HG02798 (cell line): Measurements from ENCODE around the gene C20orf204.
A peak's percentile ranks its signal among the peaks of the same experiment; 100 is the strongest.

Experiments
- ATAC-seq: cut with Tn5 transposase; IDR thresholded peaks from one replicate; pipeline ENCODE4 v1.9.1; 2021; ENCODE audit warnings: mild to moderate bottlenecking; ENCODE audit not compliant: unreplicated experiment, poor library complexity

C20orf204 gene

DNA sequence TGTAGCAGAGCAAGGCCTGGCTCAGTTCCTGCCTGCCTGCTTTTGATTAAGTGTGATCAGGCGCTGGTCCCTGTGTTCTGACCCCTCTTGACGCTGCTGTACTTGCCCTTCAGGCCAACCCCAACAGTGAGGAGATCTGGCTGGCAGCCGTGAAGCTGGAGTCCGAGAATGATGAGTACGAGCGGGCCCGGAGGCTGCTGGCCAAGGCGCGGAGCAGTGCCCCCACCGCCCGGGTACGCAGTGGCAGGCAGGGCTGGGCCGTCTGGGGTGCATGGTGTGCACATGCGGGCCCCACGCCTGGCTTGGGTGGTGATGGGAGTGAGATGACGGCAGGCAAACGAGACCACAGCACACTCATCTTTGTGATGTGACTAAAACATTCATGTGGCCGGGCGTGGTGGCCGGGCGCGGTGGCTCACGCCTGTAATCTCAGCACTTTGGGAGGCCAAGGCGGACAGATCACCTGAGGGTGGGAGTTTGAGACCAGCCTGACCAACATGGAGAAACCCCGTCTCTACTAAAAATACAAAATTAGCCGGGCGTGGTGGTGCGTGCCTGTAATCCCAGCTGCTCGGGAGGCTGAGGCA, 10.1 kb upstream of the C20orf204 start:
- no peak for ATAC-seq

DNA sequence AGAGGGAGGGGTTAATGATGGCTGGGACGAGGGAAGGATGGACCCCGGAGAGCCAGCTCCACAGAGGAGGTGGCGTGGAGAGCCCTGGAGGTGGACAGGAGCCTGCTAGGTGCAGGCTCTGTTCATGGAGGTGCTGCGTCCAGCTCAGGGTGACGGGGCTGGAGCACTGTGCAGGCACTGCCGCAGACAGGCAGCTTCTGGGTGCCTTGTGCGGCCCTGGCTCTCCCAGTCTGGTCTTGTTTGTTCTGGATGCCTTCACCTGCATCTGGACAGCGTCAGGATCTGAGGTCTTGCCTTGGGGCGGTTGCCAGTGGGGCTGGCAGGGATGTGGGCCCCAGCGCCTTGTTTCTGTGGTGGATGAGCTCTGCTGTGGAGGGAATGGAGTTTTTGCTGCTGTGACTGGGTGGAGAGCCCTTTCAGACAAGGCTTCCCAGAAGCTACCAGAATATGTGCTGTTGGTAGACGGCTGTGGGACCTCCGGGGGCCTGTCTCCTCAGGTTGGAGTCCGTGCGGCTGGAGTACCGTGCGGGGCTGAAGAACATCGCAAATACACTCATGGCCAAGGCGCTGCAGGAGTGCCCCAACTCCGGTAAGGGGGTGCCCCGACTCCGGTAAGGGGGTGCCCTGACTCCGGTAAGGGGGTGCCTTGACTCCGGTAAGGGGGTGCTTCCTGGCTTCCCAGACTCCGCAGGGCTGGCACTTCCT, 7.8 kb upstream of the C20orf204 start:
- ATAC-seq: no peak

DNA sequence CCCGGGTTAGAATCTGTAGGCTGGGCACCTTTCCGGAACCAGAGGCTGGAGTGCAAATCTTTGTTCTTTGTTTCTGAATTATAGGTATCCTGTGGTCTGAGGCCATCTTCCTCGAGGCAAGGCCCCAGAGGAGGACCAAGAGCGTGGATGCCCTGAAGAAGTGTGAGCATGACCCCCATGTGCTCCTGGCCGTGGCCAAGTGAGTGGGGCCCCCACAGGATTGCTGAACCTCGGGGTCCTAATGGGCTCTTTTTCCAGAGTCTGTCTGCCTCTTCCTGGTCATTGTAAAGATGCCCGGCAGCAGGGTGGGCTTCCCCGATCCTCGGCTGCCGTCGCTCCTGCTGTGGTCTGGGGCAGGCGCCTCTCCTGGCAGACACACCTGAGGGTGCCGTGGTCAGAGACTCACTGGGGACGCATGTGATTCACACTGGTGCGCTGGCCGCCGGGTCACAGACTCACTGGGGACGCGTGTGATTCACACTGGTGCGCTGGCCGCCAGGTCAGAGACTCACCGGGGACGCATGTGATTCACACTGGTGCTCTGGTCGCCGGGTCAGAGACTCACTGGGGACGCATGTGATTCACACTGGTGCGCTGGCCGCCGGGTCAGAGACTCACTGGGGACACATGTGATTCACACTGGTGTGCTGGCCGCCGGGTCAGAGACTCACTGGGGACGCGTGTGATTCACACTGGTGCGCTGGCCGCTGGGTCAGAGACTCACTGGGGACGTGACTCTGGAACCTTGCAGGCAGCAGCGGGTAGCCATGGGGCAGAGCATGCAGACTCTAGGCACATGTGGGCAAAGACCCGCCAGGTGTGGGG, 6.5 kb upstream of the C20orf204 start:
- ATAC-seq: no peak

DNA sequence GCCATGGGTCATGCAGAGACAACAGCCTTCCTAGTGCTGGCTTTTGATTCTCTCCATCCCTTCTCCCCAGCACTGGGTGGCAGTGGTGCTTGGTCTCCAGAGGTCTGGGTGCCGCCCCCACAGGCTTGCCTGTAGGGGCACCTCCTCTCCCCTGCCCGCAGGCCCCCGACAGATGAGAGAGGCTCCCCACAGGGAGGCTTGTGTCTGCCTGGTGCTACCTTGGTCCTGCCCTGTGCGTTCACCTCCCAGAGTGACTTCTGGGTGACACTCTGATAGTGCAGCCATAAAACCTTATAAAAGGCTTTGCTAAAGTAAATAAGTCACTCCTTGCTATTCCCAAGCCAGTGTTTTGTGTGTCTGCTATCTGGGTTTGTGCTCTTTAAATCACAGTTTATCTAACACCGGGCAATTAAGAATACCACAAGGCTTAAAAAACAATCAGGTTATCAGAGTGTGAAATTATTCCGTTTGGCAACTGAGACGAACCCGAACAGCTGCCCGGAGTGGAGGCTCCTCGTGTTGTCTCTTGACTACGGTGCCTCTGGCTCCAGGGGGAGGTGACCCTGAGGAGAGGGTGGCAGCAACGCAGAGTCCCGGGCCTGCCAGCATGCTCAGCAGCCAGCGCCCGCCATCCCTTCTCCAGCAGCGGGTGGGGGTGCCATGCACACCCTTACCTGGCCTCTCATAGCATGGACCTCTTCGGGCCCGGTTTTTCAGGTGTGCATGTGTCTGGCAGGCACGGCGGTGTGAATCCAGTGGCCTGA, 5.4 kb upstream of the C20orf204 start:
- no peak for ATAC-seq

DNA sequence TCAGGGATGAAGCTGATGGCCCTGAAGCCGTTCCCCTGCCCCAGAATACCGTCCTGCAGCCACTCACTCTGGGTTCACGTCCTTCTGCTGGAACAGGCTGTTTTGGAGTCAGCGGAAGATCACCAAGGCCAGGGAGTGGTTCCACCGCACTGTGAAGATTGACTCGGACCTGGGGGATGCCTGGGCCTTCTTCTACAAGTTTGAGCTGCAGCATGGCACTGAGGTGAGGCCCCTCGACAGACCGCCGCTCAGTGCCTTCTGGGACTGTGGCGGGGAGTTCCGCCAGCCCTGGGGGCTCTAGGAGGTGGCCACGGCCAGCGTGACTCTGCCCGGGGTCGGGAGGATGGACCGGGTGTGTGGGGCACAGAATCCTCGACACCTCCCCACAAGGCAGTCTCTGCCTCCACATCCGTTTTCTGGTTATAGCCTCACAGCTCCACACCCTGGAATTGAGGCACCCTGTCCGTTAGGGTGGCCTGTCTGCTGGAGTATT, 4.1 kb upstream of the C20orf204 start:
- no peak for ATAC-seq

DNA sequence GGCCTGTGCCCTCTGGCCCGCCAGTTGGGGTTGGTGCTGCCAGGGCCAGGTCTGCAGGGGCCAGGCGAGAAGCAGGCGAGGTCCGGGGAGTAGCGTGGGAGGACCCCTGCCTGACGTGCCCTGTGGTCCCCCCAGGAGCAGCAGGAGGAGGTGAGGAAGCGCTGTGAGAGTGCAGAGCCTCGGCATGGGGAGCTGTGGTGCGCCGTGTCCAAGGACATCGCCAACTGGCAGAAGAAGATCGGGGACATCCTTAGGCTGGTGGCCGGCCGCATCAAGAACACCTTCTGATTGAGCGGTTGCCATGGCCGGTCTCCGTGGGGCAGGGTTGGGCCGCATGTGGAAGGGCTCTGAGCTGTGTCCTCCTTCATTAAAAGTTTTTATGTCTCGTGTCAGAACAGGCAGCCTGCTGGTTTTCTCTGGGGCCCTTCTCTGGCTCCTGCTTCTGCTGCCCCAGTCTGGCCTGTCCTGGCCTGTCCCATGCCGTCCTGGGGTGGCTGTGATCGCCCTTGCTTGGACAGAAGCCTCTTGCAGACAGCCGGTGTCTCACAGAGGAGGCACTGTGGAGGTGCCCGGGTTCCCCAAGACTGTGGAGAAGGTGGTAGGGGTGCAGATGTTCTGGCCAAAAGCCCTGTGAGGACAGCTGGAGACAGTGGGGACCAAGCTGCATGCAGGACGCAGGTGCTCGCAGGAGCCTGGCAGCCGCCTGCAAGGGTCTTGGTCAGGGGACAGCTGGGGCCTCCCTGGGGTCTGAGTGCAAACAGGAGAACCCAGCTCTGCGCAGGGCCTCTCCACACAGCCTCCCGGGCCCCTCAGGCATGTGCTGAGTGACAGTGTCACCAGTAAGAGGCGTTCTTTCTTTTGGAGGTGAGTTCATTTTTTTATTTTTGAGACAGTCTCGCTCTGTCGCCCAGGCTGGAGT, 3.0 kb upstream of the C20orf204 start:
- ATAC-seq: no peak

DNA sequence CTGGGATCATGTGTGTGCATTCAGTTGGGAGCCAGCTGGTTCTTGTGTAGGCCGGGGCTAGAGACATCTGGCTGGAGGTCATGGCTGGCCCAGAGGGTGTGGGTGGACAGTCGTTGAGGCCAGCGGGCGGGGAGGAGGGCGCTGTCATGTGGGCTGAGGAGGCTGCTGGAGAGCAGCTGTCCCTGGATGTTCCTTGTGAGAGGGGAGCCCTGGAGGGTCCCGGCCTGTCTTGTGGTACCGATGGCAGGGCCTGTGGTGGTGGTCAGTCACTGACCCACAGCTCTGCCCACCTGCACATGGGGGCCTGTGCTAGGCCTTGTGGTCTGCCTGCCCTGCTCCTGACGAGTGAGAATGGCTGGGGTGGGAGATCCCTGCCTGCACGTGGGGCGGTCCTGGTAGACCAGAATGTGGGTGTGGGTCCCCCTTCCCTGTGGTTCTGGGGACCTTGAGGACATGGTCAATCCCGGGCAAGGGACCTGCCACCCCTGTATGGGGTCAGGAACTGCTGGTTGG, 1.9 kb upstream of the C20orf204 start:
- no peak for ATAC-seq

DNA sequence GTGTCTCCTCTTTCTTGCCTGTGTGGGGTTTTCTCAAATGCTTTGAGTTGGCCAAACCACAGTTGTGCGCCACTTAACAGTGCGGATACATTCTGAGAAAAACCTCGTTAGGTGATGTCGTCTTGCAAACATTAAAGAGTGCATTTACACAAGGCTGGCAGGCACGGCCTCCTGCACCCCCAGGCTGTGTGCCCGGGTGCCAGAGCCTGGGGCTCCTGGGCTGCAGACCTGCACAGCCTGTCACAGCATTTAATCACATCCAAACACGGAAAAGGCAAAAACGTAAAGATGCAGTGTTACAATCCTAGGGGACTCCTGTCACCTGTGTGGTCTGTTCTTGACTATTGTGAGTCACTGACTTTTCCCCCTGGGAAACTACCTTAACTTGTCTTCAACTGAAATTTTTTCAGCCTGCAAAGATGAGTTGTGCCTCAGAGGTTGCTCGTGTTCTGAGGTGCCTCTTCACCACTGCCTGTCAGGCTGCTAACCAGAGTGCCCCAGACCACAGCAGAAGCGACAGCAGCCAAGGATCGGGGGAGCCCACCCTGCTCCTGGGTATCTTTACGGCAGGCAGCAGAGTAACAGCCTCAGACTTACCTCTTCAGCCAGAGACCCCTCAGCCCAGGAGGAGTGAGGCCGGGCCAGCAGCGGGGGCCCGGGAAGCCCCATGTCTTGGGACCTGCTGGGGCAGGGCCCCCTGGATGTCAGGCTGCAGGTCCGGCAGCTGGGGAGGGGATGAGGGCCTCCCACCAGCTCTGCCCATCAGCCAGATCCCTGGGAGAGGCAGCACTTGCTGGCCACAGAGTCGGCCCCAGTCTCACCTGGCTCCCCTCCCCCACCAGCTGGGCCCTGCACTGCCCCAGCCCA, 683 bp upstream of the C20orf204 start:
- ATAC-seq: no peak

DNA sequence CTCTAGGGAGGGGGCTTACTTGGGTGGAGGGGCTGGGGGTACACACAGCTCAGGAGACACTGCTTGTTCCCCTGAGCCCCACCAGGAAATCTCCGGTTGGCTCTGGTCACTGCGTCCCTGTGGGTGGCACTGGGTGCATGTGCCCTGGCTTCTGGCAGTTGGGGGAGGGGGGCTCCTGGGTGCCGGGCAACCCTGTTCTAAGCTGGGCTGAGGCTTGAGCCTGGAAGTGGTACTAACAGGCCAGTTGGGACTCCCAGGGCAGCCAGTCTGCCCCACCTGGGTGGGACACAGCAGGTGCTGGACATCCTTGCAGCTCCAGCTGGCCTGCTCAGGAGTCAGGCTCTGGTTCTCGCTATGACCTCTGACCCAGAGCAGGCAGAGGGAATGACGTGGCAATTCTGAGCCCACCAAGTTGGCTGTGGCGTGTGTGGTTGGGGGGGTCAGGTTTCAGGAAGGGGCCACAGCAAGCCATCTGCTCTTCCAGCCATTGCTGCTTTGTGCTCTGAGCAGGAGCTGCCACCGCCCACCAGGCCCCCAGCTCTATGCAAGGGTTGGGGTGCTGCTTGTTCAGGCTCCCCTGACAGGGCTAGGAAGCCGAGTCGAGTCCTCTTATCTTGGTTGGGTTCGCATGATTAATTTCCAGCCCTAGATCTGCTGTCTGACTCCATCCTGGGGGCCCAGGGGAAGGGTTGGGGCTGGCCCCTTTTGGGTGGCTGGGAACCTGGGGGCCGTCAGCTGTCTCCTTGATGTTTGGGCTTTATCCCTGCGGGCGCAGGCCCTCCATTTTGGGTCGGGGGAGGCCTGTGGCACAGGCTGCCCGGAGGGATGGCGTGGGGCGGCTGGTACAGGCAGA, 590 bp downstream of the C20orf204 start:
- no peak for ATAC-seq

DNA sequence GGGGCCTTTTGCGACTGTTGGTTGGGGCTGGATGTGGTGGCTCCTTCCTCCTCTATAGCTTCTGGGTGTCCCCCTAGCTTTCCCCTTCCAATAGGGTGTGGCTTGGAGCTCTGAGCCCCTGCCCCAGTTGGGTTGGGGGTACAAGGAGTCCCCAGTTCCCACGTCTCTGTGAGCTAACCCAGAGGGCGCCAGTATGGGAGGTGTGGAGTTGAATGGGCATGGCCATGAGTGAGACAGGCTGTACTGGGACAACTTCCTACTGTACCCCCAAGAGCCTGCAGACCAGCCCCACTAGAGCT, 1.2 kb downstream of the C20orf204 start:
- ATAC-seq: no peak

DNA sequence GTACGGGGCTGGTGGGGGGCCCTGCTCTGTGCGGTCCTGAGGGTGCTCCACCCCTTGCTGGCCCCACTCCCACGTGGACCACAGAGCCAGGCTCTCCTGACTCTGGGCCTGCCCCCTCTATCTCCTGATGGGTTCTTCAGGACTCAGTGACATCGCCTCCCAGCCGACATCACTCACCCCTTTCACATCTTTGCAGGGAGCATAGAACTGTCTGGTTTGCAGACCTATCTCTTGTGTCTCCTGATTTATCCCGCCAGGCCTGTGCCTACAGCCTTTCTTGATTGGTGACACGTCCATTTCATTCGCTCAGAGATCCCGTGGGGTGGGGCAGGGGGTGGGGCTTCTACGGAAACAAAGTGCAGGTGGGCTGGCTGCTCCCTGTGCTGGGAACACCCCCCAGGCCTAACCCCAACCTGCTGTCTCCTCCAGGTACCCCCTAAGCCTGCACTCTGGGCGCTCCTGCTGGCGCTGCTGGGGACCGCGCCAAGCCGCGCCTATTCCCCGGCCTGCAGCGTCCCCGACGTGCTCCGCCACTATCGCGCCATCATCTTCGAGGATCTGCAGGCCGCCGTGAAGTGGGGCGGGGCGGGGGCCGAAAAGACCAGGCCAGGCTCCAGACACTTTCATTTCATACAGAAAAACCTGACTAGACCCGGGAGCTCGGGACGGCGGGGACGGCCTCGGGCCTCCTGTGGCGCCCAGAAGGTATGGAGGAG, 1.7 kb downstream of the C20orf204 start:
- no peak for ATAC-seq

DNA sequence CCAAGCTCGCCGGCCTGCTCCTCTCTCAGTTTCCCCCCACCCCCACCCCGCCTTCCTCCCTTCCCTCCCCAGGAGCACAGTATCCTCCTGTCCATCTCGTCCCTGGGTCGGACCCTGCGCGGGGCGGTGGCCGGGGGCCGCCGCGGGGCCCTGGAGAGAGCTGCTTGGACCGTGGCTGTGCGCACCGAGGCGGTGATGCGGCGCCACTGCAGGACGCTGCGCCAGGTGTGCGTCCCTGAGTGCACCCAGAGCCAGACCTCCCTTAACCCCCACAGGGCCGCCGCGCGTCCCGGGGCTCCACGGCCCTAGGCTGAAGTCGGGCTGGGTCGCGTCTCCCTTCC, 2.2 kb downstream of the C20orf204 start:
- ATAC-seq: peak; percentile 24

DNA sequence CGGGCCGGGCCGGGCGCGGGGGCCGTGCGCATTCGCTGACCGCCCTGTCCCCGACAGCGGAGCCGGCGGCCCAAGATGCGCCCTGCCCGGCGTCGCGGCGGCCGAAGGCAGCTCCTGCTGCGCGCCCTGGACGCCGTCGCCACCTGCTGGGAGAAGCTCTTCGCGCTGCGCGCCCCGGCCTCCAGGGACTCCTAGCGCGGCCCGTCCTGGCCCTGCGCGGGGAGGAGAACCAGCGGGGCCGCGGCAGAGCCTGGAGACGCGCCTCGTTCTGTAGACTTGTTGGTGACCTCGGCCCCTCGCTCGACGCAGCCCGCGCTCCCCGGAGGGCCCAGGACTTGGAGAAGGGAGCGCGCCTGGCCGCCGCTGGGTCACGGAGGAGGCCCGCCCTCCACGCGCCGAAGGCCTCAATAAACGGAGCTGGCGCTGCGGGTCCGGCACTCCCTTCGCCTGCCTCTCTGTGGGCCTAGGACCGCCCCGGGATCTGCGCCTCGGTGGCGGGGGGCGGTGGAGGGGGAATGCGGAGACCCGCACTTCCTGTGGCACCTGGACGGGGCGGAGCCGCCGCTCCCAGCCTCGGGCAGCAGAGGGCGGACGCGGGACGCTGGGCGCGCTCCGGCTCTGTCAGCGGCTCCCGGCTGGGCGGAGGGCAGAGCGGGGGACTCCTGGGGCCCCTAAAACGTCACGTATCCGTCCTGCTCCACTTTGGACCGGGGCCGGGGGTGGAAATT, 2.7 kb downstream of the C20orf204 start:
- peak; percentile 60 for ATAC-seq

DNA sequence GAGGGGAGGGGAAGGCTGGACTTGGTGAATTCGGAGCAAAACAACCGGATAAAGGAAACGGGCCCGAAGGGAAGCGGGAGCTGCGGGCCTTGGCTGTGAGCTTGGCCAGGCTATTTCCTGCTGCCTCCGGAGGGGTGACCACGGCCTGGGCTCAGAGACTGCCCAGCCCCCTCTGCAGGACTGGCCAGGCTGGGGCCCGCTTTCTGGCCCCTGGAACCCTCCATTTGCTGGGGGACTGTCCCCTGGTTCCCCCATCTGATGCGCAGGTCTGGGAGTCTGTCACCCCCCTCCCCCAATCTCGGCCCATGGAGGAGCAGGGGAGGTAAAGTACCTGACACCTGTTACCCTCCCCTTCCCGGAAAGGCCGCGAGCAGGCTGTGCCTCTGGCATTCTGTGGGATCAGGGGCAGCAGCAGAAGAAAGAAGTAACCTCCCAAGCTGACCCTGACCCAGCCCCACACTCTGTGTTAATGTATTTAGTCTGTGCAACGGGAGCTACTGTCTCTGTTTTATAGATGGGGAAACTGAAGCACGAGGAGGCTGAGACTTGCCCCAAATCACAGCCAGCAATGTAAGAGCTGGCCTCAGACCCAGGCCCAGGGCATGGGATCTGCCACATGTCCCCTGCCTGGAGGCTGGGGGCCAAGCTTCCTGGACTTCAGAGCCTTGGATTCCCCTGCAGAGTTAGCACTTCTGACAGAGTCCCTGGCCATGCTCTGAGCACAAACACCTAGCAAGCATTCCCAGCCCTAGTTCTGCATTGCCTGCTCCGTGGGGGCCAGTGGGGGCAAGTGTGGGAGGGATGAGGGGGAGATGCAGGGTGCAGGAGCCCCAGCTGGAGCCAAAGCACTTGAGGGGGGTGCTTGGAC, 3.5 kb downstream of the C20orf204 start:
- no peak for ATAC-seq

DNA sequence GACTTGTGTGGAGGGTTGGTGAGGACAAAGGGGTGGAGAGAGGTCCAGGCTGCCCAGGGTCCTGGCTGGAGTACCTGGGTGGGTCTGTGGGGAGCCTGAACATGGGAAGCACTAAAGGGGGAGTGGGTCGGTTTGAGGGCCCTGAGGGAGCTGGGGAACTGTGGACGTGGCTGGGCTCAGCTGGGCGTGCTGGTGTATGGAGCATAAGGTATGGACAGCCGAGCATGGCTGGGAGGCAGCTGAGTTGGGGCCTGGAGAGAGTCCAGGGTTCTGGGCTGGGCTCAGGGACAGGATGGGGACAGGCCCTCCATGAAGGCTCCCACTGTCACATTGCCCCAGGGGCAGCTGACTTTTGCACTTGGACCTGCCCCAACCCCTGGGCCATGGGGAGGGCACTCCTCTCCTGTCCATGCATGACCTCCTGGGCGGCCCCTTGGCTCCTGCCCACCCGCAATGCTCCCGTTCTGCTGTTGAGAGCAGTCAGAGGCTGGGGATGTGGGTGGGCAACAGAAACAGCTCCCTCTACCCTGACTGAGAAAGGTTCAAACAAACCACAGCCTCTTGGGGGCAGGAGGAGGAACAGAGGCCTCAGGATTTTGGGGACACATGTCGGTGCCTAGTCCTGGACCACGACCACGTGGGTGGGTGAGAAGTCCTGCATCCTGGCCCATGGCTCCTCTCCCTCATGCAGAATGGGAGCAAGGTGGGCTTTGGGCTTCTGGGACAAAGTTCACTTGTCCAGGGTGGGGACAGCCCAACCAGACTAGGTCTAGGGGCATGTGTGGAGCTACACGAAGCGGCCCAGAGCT, 4.5 kb downstream of the C20orf204 start:
- ATAC-seq: no peak
